CD4-positive, alpha-beta T cell treated with Interleukin-21 for 1 hour (primary cell): ENCODE results near the gene MXRA5.
"Not testable (repeated sequence)": the region's sequence is repeated elsewhere in the genome, so short reads cannot be mapped to it uniquely, and the experiment has no call there.

Experiments used
- DNase-seq: peaks from one replicate; pipeline ENCODE4 v3.0.0-alpha.2; 2020

The MXRA5 gene

GRCh38 chrX:3346501-3347259 lies at the start of gene MXRA5:
MXRA5 (minus strand) TSS chrX:3346652; CDS start chrX:3343833, 2,819 bp downstream.
- DNase-seq = no peak

- no peak for DNase-seq
Observed at GRCh38 chrX:3393581-3394111, 47.2 kb upstream of the MXRA5 start.

GRCh38 chrX:3393178-3393577 lies 46.7 kb upstream of the MXRA5 start:
- DNase-seq = no peak

- DNase-seq = no peak
Observed at GRCh38 chrX:3388457-3388856, 42.0 kb upstream of the MXRA5 start.

- DNase-seq = no peak
Observed at GRCh38 chrX:3384327-3384726, 37.9 kb upstream of the MXRA5 start.

- no peak for DNase-seq
Observed at GRCh38 chrX:3380603-3381002, 34.2 kb upstream of the MXRA5 start.

- DNase-seq = no peak
Observed at GRCh38 chrX:3379111-3379510, 32.7 kb upstream of the MXRA5 start.

GRCh38 chrX:3378156-3378555 lies 31.7 kb upstream of the MXRA5 start:
- DNase-seq = no peak

GRCh38 chrX:3377560-3377959 lies 31.1 kb upstream of the MXRA5 start:
- DNase-seq = no peak

- not testable (repeated sequence) for DNase-seq
Observed at GRCh38 chrX:3375878-3376508, 29.5 kb upstream of the MXRA5 start.

- DNase-seq = no peak
Observed at GRCh38 chrX:3374108-3374800, 27.8 kb upstream of the MXRA5 start.

GRCh38 chrX:3371163-3371562 lies 24.7 kb upstream of the MXRA5 start:
- no peak for DNase-seq

GRCh38 chrX:3370656-3371055 lies 24.2 kb upstream of the MXRA5 start:
- DNase-seq = no peak

GRCh38 chrX:3362956-3363355 lies 16.5 kb upstream of the MXRA5 start:
- DNase-seq = no peak

- no peak for DNase-seq
Observed at GRCh38 chrX:3360881-3361280, 14.4 kb upstream of the MXRA5 start.

- DNase-seq = not testable (repeated sequence)
Observed at GRCh38 chrX:3352741-3353140, 6.3 kb upstream of the MXRA5 start.

GRCh38 chrX:3351276-3351675 lies 4.8 kb upstream of the MXRA5 start:
- DNase-seq = no peak

- no peak for DNase-seq
Observed at GRCh38 chrX:3348191-3348590, 1.7 kb upstream of the MXRA5 start.

- no peak for DNase-seq
Observed at GRCh38 chrX:3345281-3346191, 916 bp downstream of the MXRA5 start.

GRCh38 chrX:3343569-3343968 lies 2.9 kb downstream of the MXRA5 start:
- not testable (repeated sequence) for DNase-seq

- DNase-seq = no peak
Observed at GRCh38 chrX:3340016-3340415, 6.4 kb downstream of the MXRA5 start.

- no peak for DNase-seq
Observed at GRCh38 chrX:3326681-3327080, 19.8 kb downstream of the MXRA5 start.
